HCT116 (cell line): ENCODE results near the gene NFIB.

Experiments used
- CBX3 ChIP-seq: IDR thresholded peaks from 2 replicates; pipeline ENCODE4 v1.6.1; 2012; ENCODE audit warnings: low read depth
- CTCF ChIP-seq, 3 experiments: fragments of 200-600 bp in 1 of 3; sonication (generic) in 1 of 3; IDR thresholded peaks in 2 of 3; conservative IDR thresholded peaks in 1 of 3; 2 replicates each; pipeline ENCODE4 v1.5.1; 2012 to 2017; ENCODE audit warnings: low read depth in 2 of 3, low read length in 2 of 3, antibody characterized with exemption in 1 of 3, borderline replicate concordance in 1 of 3, control low read depth in 1 of 3, mild to moderate bottlenecking in 1 of 3, mixed read lengths in 1 of 3, mixed run types in 1 of 3, moderate library complexity in 1 of 3; ENCODE audit not compliant: insufficient read depth in 1 of 3
- EZH2 ChIP-seq: fragments of 200-600 bp; sonication (generic); IDR thresholded peaks from 2 replicates; pipeline ENCODE4 v1.6.1; 2017; ENCODE audit warnings: antibody characterized with exemption, mixed run types
- MAX ChIP-seq: IDR thresholded peaks from 2 replicates; pipeline ENCODE4 v1.6.1; 2012
- POLR2A ChIP-seq: IDR thresholded peaks from 2 replicates; pipeline ENCODE4 v1.7.0; 2011; ENCODE audit warnings: borderline replicate concordance; ENCODE audit not compliant: insufficient read depth, insufficient read length; ENCODE audit errors: extremely low read depth
- POLR2AphosphoS5 ChIP-seq: IDR thresholded peaks from 2 replicates; pipeline ENCODE4 v1.6.1; 2011; ENCODE audit warnings: mild to moderate bottlenecking, low read depth, low read length, moderate library complexity
- REST ChIP-seq: IDR thresholded peaks from 2 replicates; pipeline ENCODE4 v1.6.1; 2012; ENCODE audit warnings: low read depth
- YY1 ChIP-seq: IDR thresholded peaks from 2 replicates; pipeline ENCODE4 v1.6.1; 2011; ENCODE audit warnings: low read length, low read depth, moderate library complexity, mild to moderate bottlenecking; ENCODE audit not compliant: insufficient replicate concordance; ENCODE audit errors: extremely low read depth

- no peak for TF ChIP-seq CTCF (IDR thresholded peaks at IDR 0.05 in 2 of 3, conservative IDR thresholded peaks at IDR 0.05 in 1 of 3; ENCODE audit: borderline replicate concordance in 1 of 3, insufficient read depth in 1 of 3, low read depth in 2 of 3, low read length in 2 of 3)
- no peak for TF ChIP-seq POLR2A
- no peak for TF ChIP-seq POLR2AphosphoS5
- no peak for TF ChIP-seq CBX3
- TF ChIP-seq MAX = no peak
- TF ChIP-seq YY1 = no peak
- no peak for TF ChIP-seq REST
- TF ChIP-seq EZH2 = no peak
Measured at GRCh38 chr9:14086495-14086894, 227.4 kb downstream of the NFIB start.
